Vagina (tissue), 2 donors: ENCODE measurements around the gene PTDSS2.

Experiments used
- POLR2A ChIP-seq, 2 donors: fragments of 450-650 bp; IDR thresholded peaks; one replicate each; pipeline ENCODE4 v1.6.1; 2017; ENCODE audit warnings: antibody characterized with exemption in 2 of 2, mild to moderate bottlenecking in 2 of 2, moderate library complexity in 2 of 2
- POLR2AphosphoS5 ChIP-seq, 2 donors: sonication (generic); formaldehyde crosslinking; IDR thresholded peaks; one replicate each; pipeline ENCODE4 v1.9.0; 2017; ENCODE audit warnings: antibody characterized with exemption in 2 of 2, mild to moderate bottlenecking in 2 of 2, low read depth in 1 of 2; ENCODE audit not compliant: insufficient read depth in 1 of 2

DNA sequence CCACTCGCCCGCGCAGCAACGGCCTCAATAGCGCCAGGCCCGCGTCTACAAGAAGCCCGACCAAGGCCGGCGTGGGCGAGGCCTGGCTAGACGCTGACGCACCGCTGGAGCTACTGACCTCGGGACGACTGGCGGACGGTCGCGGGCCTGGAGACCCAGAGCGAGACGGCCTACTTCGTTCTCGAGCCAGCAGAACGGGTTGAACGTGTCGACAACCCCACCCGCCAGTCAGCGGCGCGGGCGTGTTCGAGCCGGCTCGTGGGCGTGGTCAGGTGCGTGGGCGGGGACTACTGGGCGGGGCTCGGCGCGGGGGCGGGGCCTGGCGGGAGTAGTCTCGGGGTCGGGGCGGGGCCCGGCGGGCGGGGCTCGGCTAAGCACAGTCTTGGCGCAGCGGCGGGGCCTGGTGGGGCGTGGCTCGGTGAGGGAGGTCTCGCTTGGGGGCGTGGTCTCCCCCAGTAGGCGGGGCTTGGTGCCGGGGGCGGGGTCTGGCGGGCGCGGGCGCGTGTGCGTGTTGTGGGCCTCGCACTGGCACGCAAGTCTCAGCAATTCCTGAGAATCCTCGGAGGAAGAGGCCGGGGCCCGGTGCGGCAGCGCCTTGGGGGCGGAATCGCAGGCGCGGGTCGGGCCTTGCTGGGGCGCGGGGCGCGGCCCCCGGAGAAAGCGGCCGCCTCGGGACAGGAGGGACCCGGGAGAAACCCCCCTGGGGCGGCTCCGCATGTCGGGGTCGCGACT lies 57.1 kb downstream of the PTDSS2 start, which contains the start of gene RNH1:
- TF ChIP-seq POLR2AphosphoS5 (IDR thresholded peaks at IDR 0.05; ENCODE audit: insufficient read depth in 1 of 2, low read depth in 1 of 2) (peak in 1 of 2 donors; percentile 65), POLR2A (IDR thresholded peaks at IDR 0.05) (peak in 1 of 2 donors; percentile 63)
